Measurements from ENCODE around the gene CXCL14.

- TF ChIP-seq EZH2 (IDR thresholded peaks at IDR 0.05; ENCODE audit: low read length, unreplicated experiment): no peak
- TF ChIP-seq CTCF (conservative IDR thresholded peaks at IDR 0.05; ENCODE audit: low read depth, low read length): peak; percentile 86
- TF ChIP-seq EZH2phosphoT487 (IDR thresholded peaks at IDR 0.05; ENCODE audit: borderline replicate concordance, low read length): no peak
Measured at GRCh38 chr5:135565725-135566421, 12.9 kb downstream of the CXCL14 start.

All from PC-3 (cell line).